SU-DHL-6 (cell line): Measurements from ENCODE around the gene ADAMTS3.

ENCODE experiments used
- H2AFZ ChIP-seq: fragments of 200-600 bp; sonication (generic); 2 replicates; pipeline ENCODE4 v1.6.1; 2014; ENCODE audit warnings: low read depth, mild to moderate bottlenecking, moderate library complexity, mixed read lengths, antibody characterized with exemption, low read length; ENCODE audit not compliant: severe bottlenecking
- H3F3A ChIP-seq: fragments of 200-600 bp; shearing (Covaris generic); 2 replicates; pipeline ENCODE4 v1.6.0; 2016; ENCODE audit warnings: antibody characterized with exemption, mild to moderate bottlenecking; ENCODE audit not compliant: insufficient read depth
- H3K27ac ChIP-seq: fragments of 200-600 bp; sonication (generic); 2 replicates; pipeline ENCODE4 v1.5.1; 2016; ENCODE audit warnings: low read depth, mild to moderate bottlenecking, low read length, moderate library complexity, mixed read lengths
- H3K27me3 ChIP-seq: fragments of 200-600 bp; sonication (generic), shearing (Covaris generic); 2 replicates; pipeline ENCODE4 v1.6.0; 2014; ENCODE audit warnings: mild to moderate bottlenecking, low read length
- H3K36me3 ChIP-seq: fragments of 200-600 bp; sonication (generic); 2 replicates; pipeline ENCODE4 v1.6.1; 2014; ENCODE audit warnings: mild to moderate bottlenecking, low read length, mixed read lengths
- H3K4me2 ChIP-seq: fragments of 300-600, 200-600 bp; shearing (Covaris generic), sonication (generic); 2 replicates; pipeline ENCODE4 v1.6.0; 2014; ENCODE audit warnings: low read length, low read depth, mild to moderate bottlenecking; ENCODE audit not compliant: poor library complexity, severe bottlenecking
- H3K4me3 ChIP-seq: fragments of 200-600 bp; sonication (generic); 2 replicates; pipeline ENCODE4 v1.5.1; 2014; ENCODE audit warnings: antibody characterized with exemption, low read length, mild to moderate bottlenecking, mixed read lengths; ENCODE audit not compliant: insufficient read depth, poor library complexity, severe bottlenecking
- H3K79me2 ChIP-seq: fragments of 200-600 bp; sonication (generic); 2 replicates; pipeline ENCODE4 v1.6.1; 2014; ENCODE audit warnings: mild to moderate bottlenecking, low read length, moderate library complexity; ENCODE audit not compliant: insufficient read depth
- H3K9ac ChIP-seq: fragments of 200-600 bp; sonication (generic); 2 replicates; pipeline ENCODE4 v1.7.0; 2014; ENCODE audit warnings: mild to moderate bottlenecking, low read length
- H3K9me2 ChIP-seq: fragments of 200-600 bp; sonication (generic); replicated peaks from 2 replicates; pipeline ENCODE4 v1.6.1; 2014; ENCODE audit warnings: low read length; ENCODE audit not compliant: insufficient read depth
- H3K9me3 ChIP-seq: fragments of 200-600 bp; sonication (generic); 2 replicates; pipeline ENCODE4 v1.6.1; 2014; ENCODE audit warnings: low read length, mixed read lengths; ENCODE audit not compliant: insufficient read depth
- H4K20me1 ChIP-seq: fragments of 200-600 bp; sonication (generic); 2 replicates; pipeline ENCODE4 v1.6.1; 2014; ENCODE audit warnings: low read depth, mild to moderate bottlenecking, antibody characterized with exemption, low read length, moderate library complexity, mixed read lengths
- EZH2phosphoT487 ChIP-seq: fragments of 200-600 bp; sonication (generic), shearing (Covaris generic); conservative IDR thresholded peaks from 2 replicates; pipeline ENCODE4 v1.6.1; 2018; ENCODE audit warnings: mild to moderate bottlenecking, antibody characterized with exemption, low read length, moderate library complexity, mixed read lengths
- TF ChIP-seq, protein P1 (sequence below): fragments of 200-600 bp; sonication (generic); IDR thresholded peaks from one replicate; pipeline ENCODE4 v1.5.1; 2017; ENCODE audit warnings: antibody characterized with exemption, mild to moderate bottlenecking, low read length, moderate library complexity; ENCODE audit not compliant: insufficient read depth, poor library complexity, severe bottlenecking

Gene ADAMTS3

DNA sequence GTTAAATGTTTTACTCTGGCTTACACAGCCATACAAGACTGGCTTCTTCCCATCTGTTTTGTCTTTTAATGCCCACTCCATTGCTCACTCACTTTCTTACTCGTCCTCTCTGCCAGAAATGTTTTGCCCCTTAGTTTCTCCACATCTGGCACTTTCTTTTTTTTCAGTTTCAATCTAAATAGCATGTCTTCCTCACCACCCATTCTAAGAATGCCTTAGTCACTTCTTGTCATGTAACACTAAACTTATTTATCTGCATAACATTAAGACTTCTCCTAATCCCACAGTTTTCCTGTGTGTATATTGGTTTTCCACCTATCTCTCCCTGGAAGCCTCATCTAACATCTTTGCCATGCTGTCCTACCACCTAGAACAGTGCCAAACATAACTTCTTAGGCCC lies 119.3 kb downstream of the ADAMTS3 start:
- Histone ChIP-seq H3K9ac (no peak overlapping the region), H3K4me3 (no peak overlapping the region), H3K79me2 (no peaks in the 10 kb centered on the region), H3K9me2 (no peaks in the 10 kb centered on the region), H3K27me3 (no peaks in the 10 kb centered on the region), H4K20me1 (no peaks in the 10 kb centered on the region), H3K36me3 (no peaks in the 10 kb centered on the region), H2AFZ (no peak overlapping the region), H3K9me3 (no peaks in the 10 kb centered on the region), H3F3A (no peaks in the 10 kb centered on the region), H3K4me2 (no peak overlapping the region), H3K27ac (no peak overlapping the region)
- TF ChIP-seq EZH2phosphoT487: no peak
- TF ChIP-seq, protein P1, sequence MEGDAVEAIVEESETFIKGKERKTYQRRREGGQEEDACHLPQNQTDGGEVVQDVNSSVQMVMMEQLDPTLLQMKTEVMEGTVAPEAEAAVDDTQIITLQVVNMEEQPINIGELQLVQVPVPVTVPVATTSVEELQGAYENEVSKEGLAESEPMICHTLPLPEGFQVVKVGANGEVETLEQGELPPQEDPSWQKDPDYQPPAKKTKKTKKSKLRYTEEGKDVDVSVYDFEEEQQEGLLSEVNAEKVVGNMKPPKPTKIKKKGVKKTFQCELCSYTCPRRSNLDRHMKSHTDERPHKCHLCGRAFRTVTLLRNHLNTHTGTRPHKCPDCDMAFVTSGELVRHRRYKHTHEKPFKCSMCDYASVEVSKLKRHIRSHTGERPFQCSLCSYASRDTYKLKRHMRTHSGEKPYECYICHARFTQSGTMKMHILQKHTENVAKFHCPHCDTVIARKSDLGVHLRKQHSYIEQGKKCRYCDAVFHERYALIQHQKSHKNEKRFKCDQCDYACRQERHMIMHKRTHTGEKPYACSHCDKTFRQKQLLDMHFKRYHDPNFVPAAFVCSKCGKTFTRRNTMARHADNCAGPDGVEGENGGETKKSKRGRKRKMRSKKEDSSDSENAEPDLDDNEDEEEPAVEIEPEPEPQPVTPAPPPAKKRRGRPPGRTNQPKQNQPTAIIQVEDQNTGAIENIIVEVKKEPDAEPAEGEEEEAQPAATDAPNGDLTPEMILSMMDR: no peak

DNA sequence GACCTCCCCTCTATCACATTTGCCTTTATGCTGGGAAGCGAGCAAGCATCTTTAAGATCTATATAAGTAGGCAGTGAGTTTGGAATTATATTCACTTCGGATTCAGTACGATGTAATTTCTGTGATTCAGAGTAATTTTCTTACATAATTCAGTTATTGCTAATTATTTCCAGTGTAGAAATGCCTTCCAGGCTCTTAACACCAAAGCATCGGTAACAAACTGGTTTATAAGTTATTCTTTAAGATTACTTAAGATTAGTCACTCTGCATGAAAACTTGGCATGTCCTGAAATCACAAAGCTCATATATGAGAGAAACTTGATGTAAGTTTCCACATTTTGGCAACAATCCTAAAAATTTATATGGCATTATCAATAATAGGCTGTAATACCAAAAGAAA lies 120.8 kb downstream of the ADAMTS3 start:
- H3K9ac ChIP-seq: no peak overlapping the region
- H3K27ac ChIP-seq: no peak overlapping the region
- H3K4me2 ChIP-seq: no peak overlapping the region
- no peaks in the 10 kb centered on the region for H3K9me3 ChIP-seq
- H2AFZ ChIP-seq: no peak overlapping the region
- H3K27me3 ChIP-seq: no peaks in the 10 kb centered on the region
- TF ChIP-seq, protein P1: no peak
- no peak for TF ChIP-seq EZH2phosphoT487
- no peaks in the 10 kb centered on the region for H3K9me2 ChIP-seq
- H3K4me3 ChIP-seq: no peak overlapping the region
- no peaks in the 10 kb centered on the region for H3K36me3 ChIP-seq
- H4K20me1 ChIP-seq: no peaks in the 10 kb centered on the region
- H3F3A ChIP-seq: no peaks in the 10 kb centered on the region
- no peaks in the 10 kb centered on the region for H3K79me2 ChIP-seq

DNA sequence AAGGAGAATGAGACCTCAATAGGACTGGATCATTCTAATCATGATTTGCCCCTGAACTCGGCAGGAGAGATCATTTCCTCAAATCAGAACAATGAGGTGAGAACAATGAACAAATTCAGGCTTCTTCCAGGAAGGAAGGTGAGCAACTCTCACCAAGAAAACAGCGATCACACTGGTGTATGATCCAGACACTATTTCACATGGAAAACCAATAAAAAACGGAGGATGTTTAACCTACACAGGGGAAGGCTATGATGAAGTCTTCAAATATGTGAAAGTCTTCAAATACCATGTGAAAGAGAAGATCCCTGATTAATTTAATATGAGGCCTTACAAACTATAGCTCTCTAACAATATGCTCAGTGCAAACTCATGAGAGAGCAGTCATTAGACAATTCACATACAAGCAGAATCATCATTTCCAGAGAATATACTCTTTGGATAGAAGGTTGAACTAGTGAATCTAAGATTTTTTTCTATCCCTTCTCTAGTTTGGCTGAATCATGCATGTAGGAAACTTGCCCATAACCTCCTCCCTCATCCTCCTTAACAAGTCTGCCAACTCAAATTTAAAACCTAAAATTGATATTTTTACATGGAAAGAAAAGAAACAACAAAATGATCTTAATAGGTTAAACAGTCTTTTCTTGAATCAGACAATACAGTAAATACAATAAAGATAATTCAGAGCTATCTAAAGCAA lies 122.5 kb downstream of the ADAMTS3 start:
- no peak overlapping the region for H3K9ac ChIP-seq
- H3F3A ChIP-seq: no peaks in the 10 kb centered on the region
- no peaks in the 10 kb centered on the region for H3K9me2 ChIP-seq
- no peak overlapping the region for H3K4me3 ChIP-seq
- H3K4me2 ChIP-seq: no peak overlapping the region
- TF ChIP-seq, protein P1: no peak
- TF ChIP-seq EZH2phosphoT487: no peak
- no peaks in the 10 kb centered on the region for H3K9me3 ChIP-seq
- H3K27ac ChIP-seq: no peak overlapping the region
- no peak overlapping the region for H2AFZ ChIP-seq
- H3K36me3 ChIP-seq: no peaks in the 10 kb centered on the region
- no peaks in the 10 kb centered on the region for H4K20me1 ChIP-seq
- H3K27me3 ChIP-seq: no peaks in the 10 kb centered on the region
- no peaks in the 10 kb centered on the region for H3K79me2 ChIP-seq
